ENCODE measurements around the gene LMF1. TPM values are rescaled to one million over a fixed set of nuclear protein-coding genes. Genes with fewer than 3 reads are reported as not detected.

LMF1 gene
- polyA plus RNA-seq, 3 donors = 5.9 to 14.7 (median 10.6) TPM

DNA sequence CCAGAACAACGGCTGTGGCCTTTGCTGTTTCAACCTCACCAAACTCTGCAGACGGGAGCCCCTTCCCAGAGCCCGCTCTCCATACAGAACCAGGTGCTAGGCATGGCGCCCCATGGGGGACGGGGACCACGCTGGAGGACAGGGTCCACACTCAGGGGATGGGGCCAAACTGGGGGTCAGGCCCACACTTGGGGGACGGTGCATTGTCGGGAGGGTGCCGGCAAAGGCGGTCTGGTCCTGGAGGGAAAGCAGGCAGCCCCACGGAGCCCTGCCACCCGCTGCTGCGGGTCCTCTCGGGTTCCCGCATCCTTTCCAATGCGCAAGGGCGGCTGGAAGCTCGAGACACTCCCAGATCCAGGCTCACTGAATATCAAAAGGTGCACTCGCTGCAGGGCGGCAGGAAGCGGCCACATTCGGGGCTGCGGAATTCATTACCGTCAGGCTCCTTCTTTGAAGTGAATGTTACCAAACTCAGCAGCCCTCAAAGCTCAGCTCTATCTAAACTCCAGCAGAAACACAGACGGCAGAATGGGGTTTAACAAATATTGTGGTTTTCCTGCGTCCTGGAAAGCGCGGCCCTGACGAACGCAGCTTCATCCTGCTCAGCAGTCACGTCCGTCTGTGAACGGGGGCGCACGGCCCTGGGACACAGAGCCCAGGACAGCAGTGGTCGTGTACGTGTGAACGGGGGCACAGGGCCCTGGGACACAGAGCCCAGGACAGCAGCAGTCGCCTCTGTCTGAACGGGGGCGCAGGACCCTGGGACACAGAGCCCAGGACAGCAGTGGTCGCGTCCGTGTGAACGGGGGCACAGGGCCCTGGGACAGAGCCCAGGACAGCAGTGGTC, 41.3 kb downstream of the LMF1 start:
- H3K4me3 Mint-ChIP-seq = no peak overlapping the region
- H3K27me3 Mint-ChIP-seq (ENCODE audit: low read depth in 3 of 3) = no peaks in the 10 kb centered on the region
- H3K36me3 Mint-ChIP-seq = peaks cover 37 to 46% of the 10 kb centered on the region in 2 donors

DNA sequence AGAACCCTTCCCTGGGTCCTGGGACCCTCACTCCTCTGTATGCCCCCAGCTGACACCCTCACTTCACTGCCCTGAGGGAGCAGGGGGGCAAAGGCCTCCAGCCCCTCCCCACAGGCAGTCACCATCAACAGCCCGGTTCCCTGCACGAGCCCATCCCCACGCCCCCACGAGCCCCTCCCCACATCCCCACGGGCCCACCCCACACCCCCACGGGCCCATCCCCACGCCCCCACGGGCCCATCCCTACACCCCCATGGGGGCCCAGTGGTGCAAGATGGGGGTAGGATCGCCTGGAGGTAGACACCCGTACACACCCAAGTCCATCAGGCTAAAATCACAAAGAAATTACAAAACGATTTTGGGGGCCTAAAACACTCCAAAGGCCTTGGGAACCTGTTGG, 42.3 kb downstream of the LMF1 start:
- Mint-ChIP-seq H3K27me3 (ENCODE audit: low read depth in 3 of 3) (no peaks in the 10 kb centered on the region), H3K4me3 (no peak overlapping the region), H3K4me1 (no peaks in the 10 kb centered on the region), H3K27ac (no peak overlapping the region), H3K9me3 (peaks cover 15 to 50% (median 31%) of the 10 kb centered on the region in 7 donors), H3K36me3 (peaks cover 33 to 42% of the 10 kb centered on the region in 2 donors)
- Histone ChIP-seq H3K9me3 (replicated peaks in 1 of 2; ENCODE audit: control insufficient read depth in 1 of 2, insufficient read depth in 1 of 2, low read length in 2 of 2) (peaks cover 26 to 44% of the 10 kb centered on the region in 2 donors), H4K20me1 (ENCODE audit: insufficient read depth, low read length) (no peaks in the 10 kb centered on the region), H3K79me2 (ENCODE audit: insufficient read depth, low read length) (no peaks in the 10 kb centered on the region), H3K9ac (ENCODE audit: insufficient read depth, low read length, poor library complexity, severe bottlenecking) (no peak overlapping the region), H2AFZ (ENCODE audit: insufficient read depth, low read depth, low read length, poor library complexity, severe bottlenecking) (no peak overlapping the region), H3K36me3 (replicated peaks in 1 of 2; ENCODE audit: control insufficient read depth in 1 of 2, insufficient read depth in 2 of 2, low read length in 2 of 2) (peaks cover 0 to 20% of the 10 kb centered on the region in 2 donors), H3K4me3 (replicated peaks in 1 of 3; ENCODE audit: low read depth in 2 of 3, low read length in 3 of 3) (no peak overlapping the region), H3K27me3 (ENCODE audit: control insufficient read depth in 2 of 2, insufficient read depth in 2 of 2, low read length in 2 of 2) (no peaks in the 10 kb centered on the region), H3K4me2 (replicated peaks; ENCODE audit: extremely low read depth, low read length, poor library complexity, severe bottlenecking) (no peak overlapping the region), H3K27ac (ENCODE audit: low read depth in 1 of 2, low read length in 2 of 2) (no peak overlapping the region), H3K4me1 (ENCODE audit: control insufficient read depth in 1 of 2, insufficient read depth in 2 of 2, low read length in 2 of 2) (no peaks in the 10 kb centered on the region)
- 82% methylated on average over 1 of the region's 11 CpGs for WGBS (ENCODE audit: insufficient coverage)
- intact Hi-C loops (cut with micrococcal nuclease) = loop anchor here in 1 of 2 donors (10.0 kb wide), 1 partner anchor 104 kb away; no protein-coding TSS in a partner anchor
- TF ChIP-seq, protein P1, sequence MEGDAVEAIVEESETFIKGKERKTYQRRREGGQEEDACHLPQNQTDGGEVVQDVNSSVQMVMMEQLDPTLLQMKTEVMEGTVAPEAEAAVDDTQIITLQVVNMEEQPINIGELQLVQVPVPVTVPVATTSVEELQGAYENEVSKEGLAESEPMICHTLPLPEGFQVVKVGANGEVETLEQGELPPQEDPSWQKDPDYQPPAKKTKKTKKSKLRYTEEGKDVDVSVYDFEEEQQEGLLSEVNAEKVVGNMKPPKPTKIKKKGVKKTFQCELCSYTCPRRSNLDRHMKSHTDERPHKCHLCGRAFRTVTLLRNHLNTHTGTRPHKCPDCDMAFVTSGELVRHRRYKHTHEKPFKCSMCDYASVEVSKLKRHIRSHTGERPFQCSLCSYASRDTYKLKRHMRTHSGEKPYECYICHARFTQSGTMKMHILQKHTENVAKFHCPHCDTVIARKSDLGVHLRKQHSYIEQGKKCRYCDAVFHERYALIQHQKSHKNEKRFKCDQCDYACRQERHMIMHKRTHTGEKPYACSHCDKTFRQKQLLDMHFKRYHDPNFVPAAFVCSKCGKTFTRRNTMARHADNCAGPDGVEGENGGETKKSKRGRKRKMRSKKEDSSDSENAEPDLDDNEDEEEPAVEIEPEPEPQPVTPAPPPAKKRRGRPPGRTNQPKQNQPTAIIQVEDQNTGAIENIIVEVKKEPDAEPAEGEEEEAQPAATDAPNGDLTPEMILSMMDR (IDR thresholded peaks at IDR 0.05) = no peak
- no peak for DNase-seq

More for the DNA sequence above, 41.3 kb downstream of the LMF1 start:
- DNase-seq = no peak
- TF ChIP-seq, protein P1 (IDR thresholded peaks at IDR 0.05) = no peak
- H3K79me2 ChIP-seq (ENCODE audit: insufficient read depth, low read length) = no peaks in the 10 kb centered on the region
- H3K4me3 ChIP-seq (replicated peaks in 1 of 3; ENCODE audit: low read depth in 2 of 3, low read length in 3 of 3) = no peak overlapping the region
- Mint-ChIP-seq H3K9me3 (peaks cover 13 to 46% (median 28%) of the 10 kb centered on the region in 7 donors), H3K27ac (no peak overlapping the region), H3K4me1 (no peaks in the 10 kb centered on the region)
- no peaks in the 10 kb centered on the region for H4K20me1 ChIP-seq (ENCODE audit: insufficient read depth, low read length)
- peaks cover 0 to 25% of the 10 kb centered on the region in 2 donors for H3K36me3 ChIP-seq (replicated peaks in 1 of 2; ENCODE audit: control insufficient read depth in 1 of 2, insufficient read depth in 2 of 2, low read length in 2 of 2)
- WGBS (ENCODE audit: insufficient coverage) = 92% methylated on average over 42 of the region's 45 CpGs
- no peak overlapping the region for H2AFZ ChIP-seq (ENCODE audit: insufficient read depth, low read depth, low read length, poor library complexity, severe bottlenecking)
- intact Hi-C loops (cut with micrococcal nuclease) = loop anchor here in 1 of 2 donors (10.0 kb wide), 1 partner anchor 105 kb away; no protein-coding TSS in a partner anchor
- no peaks in the 10 kb centered on the region for H3K4me1 ChIP-seq (ENCODE audit: control insufficient read depth in 1 of 2, insufficient read depth in 2 of 2, low read length in 2 of 2)
- H3K27me3 ChIP-seq (ENCODE audit: control insufficient read depth in 2 of 2, insufficient read depth in 2 of 2, low read length in 2 of 2) = no peaks in the 10 kb centered on the region
- H3K27ac ChIP-seq (ENCODE audit: low read depth in 1 of 2, low read length in 2 of 2) = no peak overlapping the region
- H3K9ac ChIP-seq (ENCODE audit: insufficient read depth, low read length, poor library complexity, severe bottlenecking) = no peak overlapping the region
- H3K4me2 ChIP-seq (replicated peaks; ENCODE audit: extremely low read depth, low read length, poor library complexity, severe bottlenecking) = no peak overlapping the region
- peaks cover 24 to 42% of the 10 kb centered on the region in 2 donors for H3K9me3 ChIP-seq (replicated peaks in 1 of 2; ENCODE audit: control insufficient read depth in 1 of 2, insufficient read depth in 1 of 2, low read length in 2 of 2)

Data from CD14-positive monocyte (primary cell).